Heart left ventricle (tissue), 13 donors: ENCODE results near the gene TNNI3K.

Source experiments
- CTCF ChIP-seq, 12 donors: fragments of 200-600 bp; sonication (generic) in 4 of 12; IDR thresholded peaks; one replicate each; pipeline versions ENCODE4 v1.5.0 to v1.8.0; 2018 to 2022; ENCODE audit warnings: antibody characterized with exemption in 12 of 12, mild to moderate bottlenecking in 5 of 12
- POLR2A ChIP-seq, 2 donors: fragments of 450-650 bp; IDR thresholded peaks; one replicate each; pipeline ENCODE4 v1.6.1; 2017; ENCODE audit warnings: antibody characterized with exemption in 2 of 2, mild to moderate bottlenecking in 2 of 2, moderate library complexity in 2 of 2
- donor health status: ischemic (EF 13 %, LVEDD 7.1; RV severe dilation, severe dysfunction).
- donor health status: DM: no; HTN: yes; CAD: no.
- donor health status: DM: no; HTN: no; CAD: no.
- donor health status: ischemic (EF 25% LVEDD 6.9; RV normal size, moderate dysfunction).
- donor health status: ischemic (EF 25% LVEDD 5.7; RV mildly dilated, moderate dysfunction).
- donor health status: ischemic (EF 35%, LVEDD 5.7; RV mildly dilated, moderate dysfunction).
- donor health status: nonischemic (EF 11% LVEDD 7.7; RV severe dilation, severe dysfunction).
- donor health status: DM: yes; HTN: yes; CAD: no.
- donor health status: PGD.
- donor health status: ischemic (EF 29% LVEDD 5.4; RV normal size, mild dysfunction).
- donor health status: nonischemic (EF 23%, LVEDD 6.1; RV moderate dilation, normal function).

DNA sequence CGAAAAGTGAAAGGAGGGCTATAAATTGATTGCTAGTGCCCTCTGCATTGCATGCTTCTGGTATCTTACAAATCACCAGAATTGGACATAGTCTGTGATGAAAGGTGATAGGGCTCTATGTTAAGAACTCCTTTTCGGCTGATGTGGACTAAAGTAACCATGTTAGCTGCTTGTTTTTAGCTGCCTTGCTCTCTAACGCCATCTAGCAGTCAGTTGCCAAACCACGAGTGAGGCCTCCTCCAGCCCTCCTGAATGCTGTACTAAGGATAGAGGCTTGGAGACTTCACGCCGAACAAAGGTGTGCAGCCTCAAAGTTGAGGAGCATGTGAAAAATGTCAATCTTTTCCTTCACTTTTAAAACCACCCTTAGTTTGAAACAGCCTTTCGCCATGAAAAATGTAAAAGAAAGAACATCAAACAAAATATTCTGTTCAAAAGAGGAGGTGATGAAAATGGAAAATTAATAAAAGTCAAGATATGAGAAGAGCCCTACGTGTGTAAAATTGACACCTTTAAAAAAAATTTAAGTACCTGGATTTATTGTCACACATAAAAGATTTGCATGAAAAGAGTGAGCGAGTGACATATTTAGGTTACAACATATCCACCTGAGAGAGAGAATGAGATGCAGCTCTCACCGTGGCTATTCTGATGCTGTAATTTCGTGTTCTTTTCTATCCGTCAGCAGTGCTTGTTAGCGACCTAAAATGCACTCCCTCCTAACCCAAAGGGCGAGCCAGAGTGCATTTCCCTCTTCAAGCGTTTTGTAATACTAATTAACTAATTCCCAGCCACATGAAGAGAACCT lies 269.1 kb downstream of the TNNI3K start:
- TF ChIP-seq CTCF (IDR thresholded peaks at IDR 0.05) (peak; percentile 54 to 73 (median 66)), POLR2A (IDR thresholded peaks at IDR 0.05) (no peak)
